Lung (tissue), 12 donors: ENCODE data around the gene OR14I1. TPM values are rescaled to one million over a fixed set of nuclear protein-coding genes. Genes with fewer than 3 reads are reported as not detected.

Experiments
- ATAC-seq: fragments of 200-7000 bp; cut with Tn5 transposase; one replicate; pipeline ENCODE4 v1.9.1; 2020; ENCODE audit warnings: moderate number of reproducible peaks; ENCODE audit not compliant: insufficient read depth, low FRiP score
- DNase-seq, 3 donors: peaks; one replicate each; pipeline ENCODE4 v3.0.0-alpha.2; 2013 to 2017
- H3K27ac ChIP-seq, 2 donors: one replicate each; pipeline ENCODE4 v1.5.1; 2013; ENCODE audit warnings: mild to moderate bottlenecking in 2 of 2, moderate library complexity in 2 of 2, control low read depth in 1 of 2, inconsistent platforms in 1 of 2, low read depth in 1 of 2, low read length in 1 of 2
- H3K27me3 ChIP-seq, 3 donors: one replicate each; pipeline ENCODE4 v1.5.1; 2013; ENCODE audit warnings: low read length in 2 of 3; ENCODE audit not compliant: control insufficient read depth in 3 of 3, insufficient read depth in 3 of 3
- H3K36me3 ChIP-seq, 4 donors: one replicate each; pipeline ENCODE4 v1.5.1; 2013; ENCODE audit warnings: low read length in 4 of 4, mild to moderate bottlenecking in 1 of 4, moderate library complexity in 1 of 4; ENCODE audit not compliant: control insufficient read depth in 4 of 4, insufficient read depth in 4 of 4
- H3K4me1 ChIP-seq, 5 donors: one replicate each; pipeline ENCODE4 v1.5.1; 2013; ENCODE audit warnings: low read length in 5 of 5, mild to moderate bottlenecking in 2 of 5, moderate library complexity in 1 of 5; ENCODE audit not compliant: control insufficient read depth in 5 of 5, insufficient read depth in 5 of 5
- H3K4me3 ChIP-seq: one replicate; pipeline ENCODE4 v1.5.1; 2013; ENCODE audit warnings: mild to moderate bottlenecking, control low read depth, moderate library complexity
- H3K9ac ChIP-seq, 2 donors: one replicate each; pipeline ENCODE4 v1.5.1; 2013; ENCODE audit warnings: low read length in 2 of 2, control low read depth in 1 of 2; ENCODE audit not compliant: insufficient read depth in 1 of 2
- H3K9me3 ChIP-seq, 4 donors: one replicate each; pipeline ENCODE4 v1.5.1; 2013; ENCODE audit warnings: low read length in 3 of 4, mild to moderate bottlenecking in 1 of 4, moderate library complexity in 1 of 4; ENCODE audit not compliant: control insufficient read depth in 4 of 4, insufficient read depth in 3 of 4
- CTCF ChIP-seq: IDR thresholded peaks from 2 replicates; pipeline ENCODE4 v1.5.1; 2012; ENCODE audit warnings: mild to moderate bottlenecking; ENCODE audit errors: control extremely low read depth, extremely low read depth
- WGBS, 2 donors: extraction: QIAGEN DNeasy Blood & Tissue Kit; methylation state at CpG; one replicate each; pipeline ENCODE4 v1.1.7; 2013; 5-methylcytosine and 5-hydroxymethylcytosine counted together
- polyA plus RNA-seq, 2 donors: library from polyadenylated mRNA; stranded (reverse); fragments of 200-250 nt; gene quantifications; one replicate each; pipeline ENCODE4 v1.2.1, GENCODE V29; 2013
- total RNA-seq, 2 donors: library from RNA; depleted of rRNA in 1 of 2; stranded (reverse); fragments of >200 nt in 1 of 2; gene quantifications; one replicate each; pipeline ENCODE4 v1.2.1, GENCODE V29; 2014 to 2021
- donor health status: control.
- donor health status: control.
- donor health status: Bipolar disorder and iron deficiency.
- donor health status: healthy.
- donor health status: DM: yes; HTN: yes; CAD: no.

OR14I1 gene
- total and polyA plus RNA-seq, 4 donors, result not detected

GRCh38 chr1:248736977-248737376 lies 34.4 kb upstream of the OR14I1 start:
- Histone ChIP-seq H3K9ac (no peak overlapping the region), H3K36me3 (no peaks in the 10 kb centered on the region), H3K9me3 (peaks cover 0 to 20% (median 2%) of the 10 kb centered on the region in 4 donors), H3K27ac (no peak overlapping the region), H3K4me3 (no peak overlapping the region), H3K4me1 (no peaks in the 10 kb centered on the region), H3K27me3 (no peaks in the 10 kb centered on the region)
- DNase-seq (no peak), ATAC-seq (no peak)
- no peak for TF ChIP-seq CTCF
- 57 to 61% methylated on average over 4 of the region's 4 CpGs for WGBS, 2 donors

GRCh38 chr1:248733566-248733965 lies 31.0 kb upstream of the OR14I1 start:
- DNase-seq (no peak), ATAC-seq (no peak)
- no peaks in the 10 kb centered on the region for H3K27me3 ChIP-seq
- H3K4me3 ChIP-seq, result no peak overlapping the region
- H3K36me3 ChIP-seq, result no peaks in the 10 kb centered on the region
- H3K4me1 ChIP-seq, result no peaks in the 10 kb centered on the region
- no peak overlapping the region for H3K27ac ChIP-seq
- 67 to 83% methylated on average over 5 of the region's 5 CpGs for WGBS, 2 donors
- no peak for TF ChIP-seq CTCF
- no peak overlapping the region for H3K9ac ChIP-seq
- peaks cover 0 to 11% (median 2%) of the 10 kb centered on the region in 4 donors for H3K9me3 ChIP-seq

- DNase-seq, result no peak
- Histone ChIP-seq H3K4me1 (no peaks in the 10 kb centered on the region), H3K27ac (no peak overlapping the region), H3K27me3 (no peaks in the 10 kb centered on the region), H3K4me3 (no peak overlapping the region), H3K9ac (no peak overlapping the region), H3K9me3 (peaks cover 0 to 3% (median 0%) of the 10 kb centered on the region in 4 donors), H3K36me3 (no peaks in the 10 kb centered on the region)
- ATAC-seq, result no peak
- WGBS, 2 donors, result 81 to 83% methylated on average over 13 of the region's 13 CpGs
- no peak for TF ChIP-seq CTCF
Measured at GRCh38 chr1:248730507-248731335, 28.2 kb upstream of the OR14I1 start.
